Spleen (tissue), 7 donors: ENCODE measurements around the gene ZNF507.

Experiments
- CTCF ChIP-seq, 11 experiments: fragments of 200-600 bp in 7 of 11; fragments of 450-650 bp in 4 of 11; sonication (generic) in 4 of 11; IDR thresholded peaks in 8 of 11; conservative IDR thresholded peaks in 3 of 11; 1 replicate in 7 of 11; 2 replicates in 4 of 11; pipeline versions ENCODE4 v1.4.0 to v1.8.0; 2016 to 2021; ENCODE audit warnings: antibody characterized with exemption in 11 of 11, inconsistent platforms in 4 of 11, mild to moderate bottlenecking in 1 of 11
- POLR2A ChIP-seq, 3 donors: fragments of 450-650 bp; IDR thresholded peaks; one replicate each; pipeline ENCODE4 v1.5.1; 2017; ENCODE audit warnings: antibody characterized with exemption in 3 of 3, mild to moderate bottlenecking in 1 of 3
- POLR2AphosphoS5 ChIP-seq, 3 donors: sonication (generic); formaldehyde crosslinking; IDR thresholded peaks; one replicate each; pipeline ENCODE4 v1.5.1; 2017; ENCODE audit warnings: antibody characterized with exemption in 3 of 3
- donor health status: DM: no; HTN: no; CAD: no; lungs with moderate emphysema.
- donor health status: DM: no; HTN: no; CAD: no.
- donor health status: DM: no; HTN: no; CAD: no.

DNA sequence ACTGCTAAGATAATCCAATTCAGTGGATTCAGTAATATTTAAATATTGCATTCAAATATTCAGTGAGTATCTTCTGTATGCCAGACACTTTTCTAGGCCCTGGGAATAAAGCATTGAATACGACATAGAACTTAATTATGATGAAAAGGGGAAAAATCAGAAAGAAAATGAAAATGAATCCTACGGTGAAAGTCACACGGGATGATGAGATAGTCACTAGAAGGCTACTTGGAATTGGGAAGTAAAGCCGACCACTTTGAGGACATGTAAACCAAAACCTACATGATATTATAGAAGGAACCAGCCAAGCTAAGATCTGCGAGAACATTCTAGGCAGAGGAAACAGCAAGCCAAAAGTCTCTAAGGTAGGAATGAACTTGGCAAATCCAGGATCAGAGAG is 70.3 kb downstream of the ZNF507 start:
- TF ChIP-seq CTCF (IDR thresholded peaks at IDR 0.05 in 8 of 11, conservative IDR thresholded peaks at IDR 0.05 in 3 of 11) (no peak), POLR2AphosphoS5 (IDR thresholded peaks at IDR 0.05) (no peak), POLR2A (IDR thresholded peaks at IDR 0.05) (no peak)
